Epidermal melanocyte (primary cell): ENCODE results near the gene FICD.
"Not testable (repeated sequence)": the region's sequence is repeated elsewhere in the genome, so short reads cannot be mapped to it uniquely, and the experiment has no call there.

Experiments used
- DNase-seq: peaks from one replicate; pipeline ENCODE4 v3.0.0; 2011; ENCODE audit warnings: low spot score; ENCODE audit not compliant: insufficient read length

The FICD gene

DNA sequence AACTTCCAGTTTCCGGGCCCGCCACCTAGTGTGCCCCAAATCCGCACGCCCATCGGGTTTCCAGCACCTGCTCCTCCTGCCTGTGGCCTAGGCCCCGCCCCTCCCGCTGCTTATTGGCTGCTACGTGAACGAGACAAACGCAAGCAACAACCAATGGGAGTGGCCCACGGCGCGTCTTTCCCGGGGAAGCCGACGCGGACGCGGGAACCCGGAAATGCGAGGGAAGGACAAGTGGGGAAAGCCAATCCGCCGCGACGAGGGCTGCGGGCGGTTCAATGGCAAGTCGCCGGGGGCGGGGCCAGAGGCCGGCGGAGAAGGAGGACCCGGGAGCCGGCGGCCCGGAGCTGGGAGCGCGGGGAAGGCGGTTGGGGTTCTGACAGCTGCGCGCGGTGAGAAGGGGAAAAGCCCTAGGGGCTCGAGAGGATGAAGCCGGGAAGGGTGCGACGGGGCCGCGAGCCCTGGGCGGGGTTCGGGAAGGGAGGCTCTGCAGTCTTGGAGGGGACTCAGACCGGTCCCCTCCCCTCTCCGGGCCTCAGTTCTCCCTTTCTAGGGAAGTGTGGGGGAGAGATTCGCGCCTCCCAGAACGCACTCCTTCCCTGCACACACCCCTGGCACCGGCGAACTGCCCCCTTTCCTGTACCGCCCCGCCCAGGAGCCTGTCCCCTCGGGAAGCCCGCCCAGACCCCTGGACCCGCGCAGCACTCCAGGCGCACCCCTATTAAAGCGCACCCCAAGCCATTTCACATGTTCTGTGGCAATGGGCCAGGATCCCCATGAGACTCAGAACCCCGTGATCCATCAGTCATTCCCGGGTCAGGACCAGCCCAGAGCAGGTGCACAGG, at the start of gene FICD:
TSS of gene FICD (plus strand) at position 305 of the 842 bp plus-strand sequence. CDS start 1,696 bp downstream, outside the sequence.
- DNase-seq: peak; percentile 97

DNA sequence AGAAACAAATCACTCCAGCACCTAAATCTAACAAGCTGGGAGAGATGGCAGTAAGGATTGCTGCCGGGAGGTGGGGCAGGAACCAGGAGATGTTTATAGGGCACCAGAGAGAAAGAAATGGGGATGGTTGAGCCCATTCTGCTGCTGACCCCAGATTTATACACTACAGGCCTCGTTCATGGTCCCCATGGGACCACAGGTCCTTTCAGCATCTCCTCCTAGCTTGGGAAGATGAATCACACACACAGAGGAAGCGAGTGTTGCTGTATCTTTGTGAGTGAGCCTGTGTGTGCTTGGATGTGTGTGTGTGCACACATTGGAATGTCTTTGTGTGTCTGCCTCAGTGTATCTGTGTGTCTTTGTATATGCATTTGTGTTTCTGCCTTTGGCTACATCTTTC, 49.7 kb upstream of the FICD start:
- no peak for DNase-seq

DNA sequence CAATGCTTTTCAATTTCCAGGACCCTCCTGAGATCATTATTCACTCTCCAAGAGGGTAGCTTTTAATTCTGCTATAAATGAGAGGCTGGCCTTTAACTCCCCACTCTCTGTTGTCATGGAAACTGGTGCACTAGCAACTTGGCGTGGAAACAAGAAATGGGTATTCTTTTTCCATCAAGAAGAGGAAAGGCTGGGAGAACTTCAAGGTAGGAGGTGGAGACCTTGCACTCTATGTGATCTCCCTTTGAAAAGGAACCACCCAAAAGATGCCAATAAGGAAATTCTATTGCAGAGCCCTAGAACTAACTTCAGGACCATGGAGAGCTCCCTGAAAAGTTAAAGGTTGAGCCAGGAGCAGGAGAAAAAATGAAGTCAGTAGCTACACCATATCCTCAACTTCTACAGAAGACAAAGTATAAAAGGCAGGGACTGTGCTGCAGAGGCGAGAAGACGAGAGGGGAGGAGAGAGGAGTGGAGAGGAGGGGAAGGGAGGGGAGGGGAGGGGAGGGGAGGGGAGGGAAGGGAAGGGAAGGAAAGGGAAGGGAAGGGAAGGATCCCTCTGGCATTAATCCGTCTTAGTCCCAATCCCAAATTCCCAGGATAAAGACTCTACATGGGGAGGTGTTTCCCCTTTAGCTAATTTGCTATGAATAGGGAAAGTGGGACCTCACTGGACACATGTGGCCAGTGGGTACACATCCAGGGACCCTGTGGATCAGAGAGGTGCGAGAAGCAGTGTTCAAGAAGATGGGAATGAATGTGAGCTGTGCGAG, 46.7 kb upstream of the FICD start:
- DNase-seq: peak; percentile 39

DNA sequence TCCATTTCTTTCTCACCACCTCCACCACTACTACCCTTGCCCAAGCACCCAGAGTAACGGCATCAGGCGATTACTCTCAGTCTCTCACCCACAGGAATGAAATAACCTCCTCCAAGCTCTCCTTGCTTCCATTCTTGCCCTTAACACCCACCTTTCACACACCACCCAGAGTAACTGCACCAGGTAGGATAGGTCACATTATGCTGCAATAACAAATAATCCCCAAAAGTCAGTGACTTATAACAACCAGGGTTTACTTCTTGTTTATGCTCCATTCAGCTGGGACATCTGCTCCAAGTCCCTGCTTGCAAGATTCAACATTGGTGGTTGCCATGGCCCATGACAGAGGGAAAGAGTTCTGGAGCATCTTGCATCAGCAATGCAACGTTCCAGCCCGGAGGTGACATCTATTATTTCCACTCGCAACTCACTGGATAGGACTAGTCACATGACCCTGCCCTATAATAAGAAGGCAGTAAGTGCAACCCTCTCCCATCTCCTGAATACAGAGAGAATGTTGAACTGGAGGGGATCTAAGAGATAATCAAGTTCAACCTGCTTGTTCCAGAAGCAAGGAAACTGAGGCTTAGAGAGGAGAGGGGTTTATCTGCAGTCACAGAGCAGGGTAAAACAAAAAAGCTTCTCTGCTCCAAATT, 41.5 kb upstream of the FICD start:
- no peak for DNase-seq

DNA sequence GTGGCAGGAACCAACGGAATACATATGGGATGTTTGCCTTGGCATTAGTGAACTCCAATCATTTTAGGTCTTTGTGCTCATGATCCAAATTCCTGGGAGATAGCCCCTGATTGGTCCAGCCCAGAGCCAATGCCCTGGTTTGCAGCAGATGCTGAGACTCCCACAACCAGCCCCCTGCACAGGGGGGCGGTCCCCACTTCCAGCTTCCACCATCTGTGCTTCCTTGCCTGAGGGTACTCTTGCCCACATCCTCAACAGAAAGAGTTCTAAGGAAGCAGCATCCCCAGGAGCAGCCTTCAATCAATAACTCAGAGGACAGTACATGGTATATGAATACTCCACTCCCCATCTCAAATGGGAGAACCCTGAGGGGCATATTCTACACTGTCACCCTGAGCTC, 39.7 kb upstream of the FICD start:
- DNase-seq: no peak

DNA sequence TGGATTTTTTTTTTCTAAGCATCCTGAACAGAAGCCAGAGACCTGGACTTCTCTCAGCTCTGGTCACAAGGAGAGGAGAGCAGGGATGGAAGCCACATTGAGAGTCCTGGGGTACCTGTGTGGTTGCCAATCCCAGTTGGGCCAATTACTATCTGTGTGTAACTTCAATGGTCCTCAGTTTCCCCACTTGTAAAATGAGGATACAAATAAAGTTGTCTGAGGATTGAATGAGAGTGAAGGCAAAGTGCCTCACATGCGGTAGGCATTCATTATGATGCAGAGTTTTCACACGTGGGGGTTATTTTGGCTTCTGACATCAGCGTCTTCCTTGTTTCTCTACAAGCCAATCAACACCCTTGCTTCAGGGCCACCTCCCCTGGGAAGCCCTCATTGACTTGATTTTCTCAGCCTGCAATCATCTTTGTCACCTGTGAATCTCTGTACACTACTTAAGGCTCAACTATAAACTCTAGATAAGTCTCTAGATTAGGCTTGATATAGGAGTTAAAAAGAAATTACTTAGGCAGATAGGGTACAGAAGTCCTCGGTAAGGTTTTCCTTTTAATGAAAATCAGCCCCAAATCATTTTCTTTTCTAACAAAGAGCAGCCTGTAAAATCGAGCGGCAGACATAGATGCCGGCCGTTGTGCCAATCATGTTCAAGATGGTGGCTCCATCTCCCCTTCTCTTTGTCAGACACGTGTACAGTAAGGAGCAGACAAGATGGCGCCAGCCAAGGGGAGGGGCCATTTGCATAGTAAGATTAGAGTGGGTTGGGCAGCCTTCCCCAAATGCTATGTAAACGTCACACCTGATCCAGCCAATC, 37.8 kb upstream of the FICD start:
- DNase-seq: no peak

DNA sequence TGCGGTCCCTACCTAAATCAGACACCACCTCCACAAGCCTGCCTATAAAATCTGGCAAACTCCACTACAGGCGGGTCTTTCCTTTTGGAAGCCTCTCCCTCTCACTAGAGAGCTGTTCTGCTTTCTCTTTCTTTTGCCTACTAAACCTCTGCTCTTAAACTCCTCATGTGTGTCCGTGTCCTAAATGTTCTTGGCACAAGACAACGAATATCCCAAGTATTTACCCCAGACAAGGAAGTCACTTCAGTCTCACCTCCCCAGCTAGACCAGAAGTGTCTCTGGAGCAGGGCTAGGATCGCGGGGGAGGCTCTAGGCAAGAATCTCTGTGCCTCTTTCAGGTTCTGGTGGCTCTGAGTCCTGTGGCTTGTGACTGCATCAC, 37.2 kb upstream of the FICD start:
- DNase-seq: no peak

DNA sequence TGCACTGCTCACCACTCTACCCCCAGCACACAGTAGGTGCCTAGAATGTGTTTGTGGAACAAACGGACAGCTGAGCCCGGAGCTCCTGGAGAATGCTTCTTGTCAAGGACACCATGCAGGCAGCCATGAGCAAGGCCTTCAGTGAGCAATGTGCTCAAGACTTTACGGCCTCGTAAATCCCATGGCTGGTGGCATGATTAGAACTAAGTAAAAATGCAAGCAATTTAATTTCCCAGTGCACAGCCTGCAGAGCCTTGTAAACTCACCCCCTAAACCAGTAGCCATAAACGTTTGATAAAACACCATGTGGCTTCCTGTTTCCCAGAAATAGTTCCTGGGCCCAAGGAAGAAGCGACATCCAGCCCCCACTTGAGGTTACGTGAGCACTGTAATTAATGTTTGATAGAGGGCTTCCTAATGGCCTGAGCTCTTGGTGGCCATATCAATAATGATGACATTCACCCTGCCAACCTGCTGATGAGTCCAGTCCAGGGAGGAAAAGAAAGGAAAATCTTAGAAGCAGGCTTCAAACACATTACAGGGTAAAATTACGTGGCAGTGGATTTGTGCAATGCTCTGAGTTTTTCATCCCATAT, 36.4 kb upstream of the FICD start:
- no peak for DNase-seq

DNA sequence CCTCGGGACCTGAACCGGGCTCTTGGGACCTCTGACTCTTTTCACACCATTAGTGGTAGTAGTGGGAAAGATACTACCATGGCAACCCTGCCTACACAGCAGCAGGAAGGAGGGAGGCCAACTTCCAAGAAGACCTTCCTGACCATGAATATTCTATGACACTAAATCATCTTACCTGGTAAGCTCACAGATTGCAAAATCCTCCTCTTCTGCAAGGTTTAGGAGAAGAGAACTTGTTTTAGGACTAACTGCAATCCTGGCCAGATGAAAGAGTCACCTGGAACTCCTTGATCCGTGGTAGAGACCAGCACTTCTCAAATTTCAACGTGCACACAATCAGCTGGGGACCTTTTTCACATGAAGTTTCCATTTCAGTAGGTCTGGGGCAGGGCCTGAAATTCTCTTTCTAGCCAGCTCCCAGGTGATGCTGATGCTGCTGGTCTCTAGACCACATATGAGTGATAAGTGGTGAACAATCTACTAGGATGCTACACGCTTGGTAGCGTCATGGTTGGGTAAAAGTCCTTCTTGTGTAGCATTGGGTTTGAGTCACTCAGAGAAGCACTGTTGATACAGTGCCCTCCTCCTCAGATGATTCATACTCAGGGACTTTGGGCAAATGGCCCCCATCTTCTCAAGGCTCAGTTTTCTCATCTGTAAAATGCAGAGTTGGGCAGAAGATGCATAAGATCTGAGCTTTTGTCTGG, 35.6 kb upstream of the FICD start:
- DNase-seq: no peak

DNA sequence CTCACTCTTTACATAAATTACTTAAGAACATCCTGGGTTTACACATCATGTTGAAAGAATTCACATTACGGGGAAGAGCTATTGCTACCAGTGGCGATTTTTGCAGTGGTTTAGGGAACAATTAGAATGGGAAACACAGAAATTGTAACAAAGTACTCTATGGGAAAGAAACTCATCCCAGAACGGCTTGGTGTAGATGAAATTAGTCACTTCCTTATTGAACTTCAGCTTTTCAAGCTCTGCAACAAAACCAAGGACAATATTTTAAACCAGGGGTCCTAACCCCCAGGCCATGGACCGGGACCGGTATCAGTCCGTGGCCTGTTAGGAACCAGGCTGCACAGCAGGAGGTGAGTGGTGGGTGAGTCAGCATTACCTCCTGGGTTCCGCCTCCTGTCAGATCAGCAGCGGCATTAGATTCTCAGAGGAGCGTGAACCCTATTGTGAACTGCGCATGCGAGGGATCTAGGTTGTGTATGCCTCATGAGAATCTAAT, 32.3 kb upstream of the FICD start:
- no peak for DNase-seq

DNA sequence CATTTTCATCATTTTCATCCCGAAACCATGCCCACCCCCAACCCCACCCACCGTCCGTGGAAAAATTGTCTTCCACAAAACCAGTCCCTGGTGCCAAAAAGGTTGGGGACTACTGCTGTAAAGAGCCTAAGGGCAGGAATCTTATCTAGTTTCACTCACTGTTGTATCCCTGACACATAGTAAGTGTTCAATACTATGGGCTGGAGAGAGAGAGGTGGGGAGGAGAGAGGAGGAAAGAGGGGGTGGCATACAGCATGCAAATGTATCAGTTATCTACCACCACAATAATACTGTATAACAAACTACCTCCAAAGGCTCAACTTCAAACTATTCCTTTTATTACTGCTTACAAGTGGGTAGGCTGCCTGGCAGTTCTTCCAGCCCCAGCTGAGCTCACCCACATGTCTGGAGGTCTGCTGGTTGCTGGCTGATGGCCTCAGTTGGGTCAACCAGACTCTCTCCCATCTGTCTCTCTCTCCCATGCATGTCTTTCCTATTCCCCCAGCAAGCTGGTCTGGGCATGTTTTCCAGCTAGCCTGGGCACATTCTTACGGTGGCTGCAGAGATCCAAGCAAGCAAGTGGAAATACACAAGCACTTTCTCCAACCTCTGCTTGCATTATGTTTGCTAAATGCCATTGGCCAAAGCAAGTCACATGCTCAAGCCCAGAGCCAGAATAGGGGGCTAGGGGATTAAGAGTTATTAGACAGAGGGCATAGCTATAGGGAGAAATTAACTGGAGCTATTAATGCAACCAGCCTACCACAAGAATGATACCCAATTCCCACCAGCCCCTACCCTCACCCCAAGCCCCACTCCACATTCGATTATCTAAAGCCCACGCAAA, 31.6 kb upstream of the FICD start:
- DNase-seq: no peak

DNA sequence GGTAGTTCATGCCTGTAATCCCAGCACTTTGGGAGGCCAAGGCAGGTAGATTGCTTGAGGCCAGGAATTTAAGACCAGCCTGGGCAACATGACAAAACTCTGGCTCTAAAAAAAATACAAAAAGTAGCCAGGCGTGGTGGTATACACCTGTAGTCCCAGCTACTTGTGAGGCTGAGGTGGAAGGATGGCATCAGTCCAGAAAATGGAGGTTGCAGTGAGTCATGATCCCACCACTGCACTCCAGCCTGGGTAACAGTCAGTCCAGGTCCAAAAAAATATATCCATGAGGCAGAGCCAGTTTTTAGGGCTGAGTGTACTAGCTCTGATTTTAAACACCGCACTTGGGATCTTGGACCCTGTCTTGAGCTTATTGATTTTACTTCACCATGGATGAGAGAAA, 30.6 kb upstream of the FICD start:
- DNase-seq: no peak

DNA sequence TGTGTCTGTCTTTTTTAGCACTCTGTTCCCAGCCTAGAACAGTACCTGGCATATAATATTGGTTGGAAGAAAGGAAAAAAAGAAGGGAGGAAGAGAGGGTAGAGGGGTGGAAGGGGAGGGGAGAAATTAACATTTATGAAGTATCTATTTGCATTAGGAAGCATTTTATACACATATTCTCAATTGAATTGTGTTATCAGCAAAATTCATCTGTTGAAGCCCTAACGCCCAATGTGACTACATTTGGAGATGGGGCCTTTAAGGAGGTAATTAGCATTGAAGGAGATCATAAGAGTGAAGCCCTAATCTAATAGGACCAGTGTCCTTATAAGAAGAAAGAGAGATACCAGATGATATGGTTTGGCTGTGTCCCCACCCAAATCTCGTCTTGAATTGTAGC, 30.2 kb upstream of the FICD start:
- no peak for DNase-seq

DNA sequence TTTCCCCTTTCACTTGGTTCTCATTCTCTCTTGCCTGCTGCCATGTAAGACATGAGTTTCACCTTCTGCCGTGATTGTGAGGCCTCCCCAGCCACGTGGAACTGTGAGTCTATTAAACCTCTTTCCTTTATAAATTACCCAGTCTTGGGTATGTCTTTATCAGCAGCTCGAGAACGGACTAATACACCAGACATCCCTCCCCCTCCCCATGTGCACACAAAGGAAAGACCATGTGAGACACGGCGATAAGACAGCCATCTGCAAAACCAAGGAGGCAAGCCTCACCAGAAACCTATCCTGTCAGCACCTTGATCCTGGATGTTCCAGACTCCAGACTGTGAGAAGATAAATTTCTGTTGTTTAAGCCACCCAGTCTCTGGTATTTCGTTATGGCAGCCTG, 29.7 kb upstream of the FICD start:
- not testable (repeated sequence) for DNase-seq

DNA sequence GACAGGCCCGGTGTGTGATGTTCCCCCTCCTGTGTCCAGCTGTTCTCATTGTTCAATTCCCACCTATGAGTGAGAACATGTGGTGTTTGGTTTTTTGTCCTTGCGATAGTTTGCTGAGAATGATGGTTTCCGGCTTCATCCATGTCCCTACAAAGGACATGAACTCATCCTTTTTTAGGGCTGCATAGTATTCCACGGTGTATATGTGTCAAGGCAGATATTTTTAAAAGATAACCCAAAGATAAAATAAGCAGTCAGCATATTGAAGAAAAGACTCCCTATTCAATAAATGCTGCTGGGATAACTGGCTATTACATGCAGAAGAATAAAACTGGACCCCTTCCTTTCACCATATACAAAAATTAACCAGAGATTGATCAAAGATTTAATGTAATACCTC, 28.0 kb upstream of the FICD start:
- DNase-seq: not testable (repeated sequence)

DNA sequence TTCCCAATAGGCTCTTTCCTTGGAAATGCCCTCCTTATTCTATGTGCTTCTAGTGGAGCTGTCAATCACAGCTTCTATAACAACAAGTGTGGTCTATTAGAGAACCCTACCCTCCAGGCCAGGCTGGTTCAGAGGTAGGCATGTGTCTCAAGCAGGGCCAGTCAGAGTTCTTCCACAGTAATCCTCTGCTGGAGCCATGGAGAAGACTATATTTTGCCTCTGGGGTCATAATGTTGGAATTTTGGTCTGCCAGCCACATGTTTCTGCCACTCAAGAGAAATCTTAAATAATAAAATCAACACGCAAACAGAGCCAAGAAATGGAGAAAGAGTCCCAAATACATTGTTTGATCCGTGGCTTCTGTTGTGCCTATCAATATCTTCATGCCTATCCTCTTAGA, 23.8 kb upstream of the FICD start:
- no peak for DNase-seq

DNA sequence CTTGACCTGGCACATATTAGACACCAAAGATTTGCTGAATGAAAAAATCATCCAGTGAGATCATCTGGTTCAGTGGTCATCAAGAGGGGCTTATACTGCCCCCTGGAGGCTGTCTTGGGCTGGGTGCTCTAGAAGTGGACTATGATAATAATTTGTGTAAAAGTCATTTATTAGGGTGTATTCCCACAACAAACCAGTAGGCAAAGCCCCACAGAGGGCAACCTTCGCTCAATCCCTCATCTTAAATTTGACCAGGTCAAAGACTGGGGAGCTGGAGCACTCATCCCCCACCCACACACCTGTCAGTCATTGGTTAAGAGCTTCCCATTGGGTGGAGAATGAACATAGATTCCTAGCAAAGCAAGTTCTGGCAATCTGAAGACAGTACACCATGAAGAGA, 20.0 kb upstream of the FICD start:
- no peak for DNase-seq

DNA sequence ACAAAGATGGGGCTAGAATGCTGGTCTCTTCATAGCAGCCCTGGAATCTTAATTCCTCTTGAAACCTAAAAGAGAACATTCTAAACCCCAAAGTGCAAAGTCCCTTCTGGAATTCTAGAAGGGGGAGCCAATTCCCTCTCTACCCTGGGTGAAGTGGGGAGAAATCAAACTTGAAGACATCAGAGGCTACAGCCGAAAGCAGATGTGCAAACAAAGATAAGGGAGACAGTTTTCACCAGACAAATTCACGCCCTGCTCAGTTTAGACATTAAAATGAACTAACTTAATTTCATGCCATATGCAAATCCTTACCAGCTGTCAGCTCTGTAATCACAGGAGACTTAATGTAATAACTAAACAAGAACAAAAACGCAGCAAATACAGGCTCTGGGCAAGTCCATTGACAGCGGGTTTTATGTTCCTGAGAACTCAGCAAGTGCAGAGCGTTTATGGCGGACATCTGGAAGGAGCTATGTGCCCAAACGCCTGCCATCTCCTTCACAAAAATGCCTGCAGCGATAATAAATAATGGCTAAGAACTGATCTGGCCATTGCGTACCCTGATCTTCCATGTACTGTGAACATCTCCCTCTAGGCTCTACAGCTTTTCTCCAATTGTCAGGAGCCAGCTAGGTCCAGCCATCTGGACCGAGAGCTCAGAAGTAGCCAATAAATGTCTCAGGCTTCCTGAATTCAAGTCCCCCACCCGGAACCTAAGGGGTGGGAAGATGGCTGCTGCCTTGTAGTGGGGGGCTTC, 19.1 kb upstream of the FICD start:
- DNase-seq: no peak

DNA sequence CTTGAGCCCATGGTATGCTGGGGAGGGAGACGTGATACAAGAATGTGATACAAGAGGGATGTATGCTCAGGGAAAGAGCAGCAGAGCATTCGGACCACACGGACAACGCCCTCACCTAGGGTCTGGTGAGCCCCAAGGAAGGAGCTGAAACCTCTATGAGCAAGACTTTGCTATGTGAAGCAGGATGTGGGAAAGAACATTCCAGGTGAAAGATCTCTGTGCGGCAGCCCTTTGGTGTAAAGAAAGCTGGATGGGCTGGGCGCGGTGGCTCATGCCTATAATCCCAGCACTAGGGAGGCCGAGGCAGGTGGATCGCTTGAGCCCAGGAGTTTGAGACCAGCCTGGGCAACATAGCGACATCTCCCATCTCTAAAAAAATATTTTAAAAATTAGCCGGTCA, 16.9 kb upstream of the FICD start:
- no peak for DNase-seq
